ENCODE measurements around the gene TMEM170A. TPM values are rescaled to one million over a fixed set of nuclear protein-coding genes. Genes with fewer than 3 reads are reported as not detected.

TMEM170A gene
- total RNA-seq, 1 experiment from 2014 or later = 10.1 TPM

- ChIA-PET CTCF (no interaction called here), POLR2A (ENCODE audit: unreplicated experiment) (no interaction called here)
- H3K4me3 ChIP-seq (ENCODE audit: low read length) = no peak overlapping the region
- no peaks in the 10 kb centered on the region for H3F3A ChIP-seq (ENCODE audit: low read length, unreplicated experiment)
- H3K9ac ChIP-seq (ENCODE audit: low read length) = no peak overlapping the region
- H3K36me3 ChIP-seq (ENCODE audit: low read depth, low read length) = no peaks in the 10 kb centered on the region
- no TSS peak for BruUV-seq (replicated peaks)
- H3K27me3 ChIP-seq (ENCODE audit: low read length) = no peaks in the 10 kb centered on the region
- no peak overlapping the region for H3K4me2 ChIP-seq (ENCODE audit: low read length)
- no peaks in the 10 kb centered on the region for H3K9me3 ChIP-seq (ENCODE audit: low read length)
- ATAC-seq (no peak), DNase-seq (no peak)
- H3K27ac ChIP-seq (ENCODE audit: low read length) = no peak overlapping the region
- no peak overlapping the region for H2AFZ ChIP-seq (ENCODE audit: low read length)
- H4K20me1 ChIP-seq (ENCODE audit: low read length) = no peaks in the 10 kb centered on the region
- peaks cover 82% of the 10 kb centered on the region for H3K79me2 ChIP-seq (ENCODE audit: low read length)
- H3K4me1 ChIP-seq (ENCODE audit: insufficient read depth, low read length) = no peaks in the 10 kb centered on the region
- intact Hi-C loops (cut with micrococcal nuclease) = no loop called here
- TF ChIP-seq CTCF (conservative IDR thresholded peaks at IDR 0.05; ENCODE audit: low read depth, low read length) (no peak), EZH2 (IDR thresholded peaks at IDR 0.05; ENCODE audit: low read length, unreplicated experiment) (no peak), EZH2phosphoT487 (IDR thresholded peaks at IDR 0.05; ENCODE audit: borderline replicate concordance, low read length) (no peak)
- no peaks in the 10 kb centered on the region for H3K9me2 ChIP-seq (replicated peaks; ENCODE audit: low read length)
These were observed 40.8 kb downstream of the TMEM170A start for GRCh38 chr16:75423723-75424104.

- Histone ChIP-seq H3K9me2 (replicated peaks; ENCODE audit: low read length) (no peaks in the 10 kb centered on the region), H3K27ac (ENCODE audit: low read length) (no peak overlapping the region), H3K79me2 (ENCODE audit: low read length) (peaks cover 79% of the 10 kb centered on the region), H3K9me3 (ENCODE audit: low read length) (no peaks in the 10 kb centered on the region), H3F3A (ENCODE audit: low read length, unreplicated experiment) (no peaks in the 10 kb centered on the region), H3K4me2 (ENCODE audit: low read length) (no peak overlapping the region), H3K4me3 (ENCODE audit: low read length) (no peak overlapping the region), H2AFZ (ENCODE audit: low read length) (no peak overlapping the region), H3K4me1 (ENCODE audit: insufficient read depth, low read length) (no peaks in the 10 kb centered on the region), H3K9ac (ENCODE audit: low read length) (no peak overlapping the region), H3K36me3 (ENCODE audit: low read depth, low read length) (no peaks in the 10 kb centered on the region; the same call in 1 of the 2 replicates), H3K27me3 (ENCODE audit: low read length) (no peaks in the 10 kb centered on the region), H4K20me1 (ENCODE audit: low read length) (no peaks in the 10 kb centered on the region)
- intact Hi-C loops (cut with micrococcal nuclease) = no loop called here
- ATAC-seq (no peak), DNase-seq (no peak)
- CTCF ChIA-PET = no interaction called here
- POLR2A ChIA-PET (ENCODE audit: unreplicated experiment) = no interaction called here
- no TSS peak for BruUV-seq (replicated peaks)
- TF ChIP-seq EZH2phosphoT487 (IDR thresholded peaks at IDR 0.05; ENCODE audit: borderline replicate concordance, low read length) (no peak), EZH2 (IDR thresholded peaks at IDR 0.05; ENCODE audit: low read length, unreplicated experiment) (no peak), CTCF (conservative IDR thresholded peaks at IDR 0.05; ENCODE audit: low read depth, low read length) (no peak)
These were observed 42.7 kb downstream of the TMEM170A start for GRCh38 chr16:75421820-75422126.

- Histone ChIP-seq H3K27me3 (ENCODE audit: low read length) (no peaks in the 10 kb centered on the region), H3F3A (ENCODE audit: low read length, unreplicated experiment) (no peaks in the 10 kb centered on the region), H2AFZ (ENCODE audit: low read length) (no peak overlapping the region), H3K4me3 (ENCODE audit: low read length) (no peak overlapping the region), H3K4me2 (ENCODE audit: low read length) (no peak overlapping the region), H3K4me1 (ENCODE audit: insufficient read depth, low read length) (no peaks in the 10 kb centered on the region), H3K36me3 (ENCODE audit: low read depth, low read length) (no peaks in the 10 kb centered on the region; the same call in 1 of the 2 replicates), H3K9me3 (ENCODE audit: low read length) (no peaks in the 10 kb centered on the region), H3K9me2 (replicated peaks; ENCODE audit: low read length) (no peaks in the 10 kb centered on the region), H4K20me1 (ENCODE audit: low read length) (no peaks in the 10 kb centered on the region), H3K9ac (ENCODE audit: low read length) (no peak overlapping the region), H3K79me2 (ENCODE audit: low read length) (peaks cover 79% of the 10 kb centered on the region), H3K27ac (ENCODE audit: low read length) (no peak overlapping the region)
- ATAC-seq = no peak
- BruUV-seq (replicated peaks) = no TSS peak
- ChIA-PET CTCF (no interaction called here), POLR2A (ENCODE audit: unreplicated experiment) (no interaction called here)
- intact Hi-C loops (cut with micrococcal nuclease) = no loop called here
- no peak for TF ChIP-seq EZH2 (IDR thresholded peaks at IDR 0.05; ENCODE audit: low read length, unreplicated experiment)
- no peak for TF ChIP-seq CTCF (conservative IDR thresholded peaks at IDR 0.05; ENCODE audit: low read depth, low read length)
- no peak for TF ChIP-seq EZH2phosphoT487 (IDR thresholded peaks at IDR 0.05; ENCODE audit: borderline replicate concordance, low read length)
- no peak for DNase-seq
These were observed 43.3 kb downstream of the TMEM170A start for GRCh38 chr16:75420987-75421819.

All from PC-3 (cell line).